HEK293T (cell line): ENCODE results near the gene NSUN5.
"Not testable (repeated sequence)": the region's sequence is repeated elsewhere in the genome, so short reads cannot be mapped to it uniquely, and the experiment has no call there.

ENCODE experiments used
- CTCF ChIA-PET: fragments of 350-600 bp; formaldehyde crosslinking; extraction: SDS; loops from one replicate; lab custom pipeline; 2021; ENCODE audit warnings: antibody characterized with exemption, inconsistent platforms; lab: Yijun Ruan, JAX
- POLR2A ChIA-PET: fragments of 350-600 bp; formaldehyde crosslinking; extraction: SDS; loops from one replicate; lab custom pipeline; 2020; ENCODE audit warnings: antibody characterized with exemption, inconsistent platforms; lab: Yijun Ruan, JAX
- DNase-seq: peaks from one replicate; pipeline ENCODE4 v3.0.0; 2012; ENCODE audit warnings: mixed read lengths; ENCODE audit errors: extremely low spot score
- ARNT ChIP-seq: fragments of 450-650 bp; IDR thresholded peaks from 2 replicates; pipeline ENCODE4 v1.6.1; 2017; ENCODE audit warnings: mild to moderate bottlenecking
- BHLHE40 ChIP-seq: fragments of 450-650 bp; IDR thresholded peaks from 2 replicates; pipeline ENCODE4 v1.6.1; 2016; ENCODE audit warnings: mild to moderate bottlenecking, moderate library complexity, borderline replicate concordance
- CTBP1 ChIP-seq: fragments of 450-650 bp; IDR thresholded peaks from 2 replicates; pipeline ENCODE4 v1.6.1; 2016; ENCODE audit warnings: borderline replicate concordance
- ELF4 ChIP-seq: fragments of 450-650 bp; IDR thresholded peaks from 2 replicates; pipeline ENCODE4 v1.6.1; 2017; ENCODE audit warnings: antibody characterized with exemption
- FOXA1 ChIP-seq: fragments of 450-650 bp; IDR thresholded peaks from 2 replicates; pipeline ENCODE4 v1.6.1; 2016; ENCODE audit warnings: mild to moderate bottlenecking
- FOXK2 ChIP-seq: fragments of 450-650 bp; IDR thresholded peaks from 2 replicates; pipeline ENCODE4 v1.6.1; 2016; ENCODE audit warnings: mild to moderate bottlenecking
- FOXM1 ChIP-seq: fragments of 450-650 bp; IDR thresholded peaks from 2 replicates; pipeline ENCODE4 v1.6.1; 2017; ENCODE audit warnings: mild to moderate bottlenecking, borderline replicate concordance
- HDGF ChIP-seq: fragments of 450-650 bp; IDR thresholded peaks from 2 replicates; pipeline ENCODE4 v1.6.1; 2017; ENCODE audit warnings: antibody characterized with exemption, borderline replicate concordance
- L3MBTL2 ChIP-seq: fragments of 450-650 bp; conservative IDR thresholded peaks from 2 replicates; pipeline ENCODE4 v1.6.1; 2016; ENCODE audit warnings: mild to moderate bottlenecking
- LEF1 ChIP-seq: fragments of 450-650 bp; IDR thresholded peaks from 2 replicates; pipeline ENCODE4 v1.6.1; 2017; ENCODE audit warnings: mild to moderate bottlenecking, borderline replicate concordance
- NFRKB ChIP-seq: fragments of 450-650 bp; IDR thresholded peaks from 2 replicates; pipeline ENCODE4 v1.6.1; 2016; ENCODE audit warnings: mild to moderate bottlenecking, moderate library complexity
- PKNOX1 ChIP-seq: fragments of 450-650 bp; IDR thresholded peaks from 2 replicates; pipeline ENCODE4 v1.6.1; 2016
- SP1 ChIP-seq: fragments of 450-650 bp; IDR thresholded peaks from 2 replicates; pipeline ENCODE4 v1.6.1; 2017
- SUZ12 ChIP-seq: fragments of 450-650 bp; IDR thresholded peaks from 2 replicates; pipeline ENCODE4 v1.6.1; 2016; ENCODE audit warnings: mild to moderate bottlenecking
- TARDBP ChIP-seq: fragments of 450-650 bp; IDR thresholded peaks from 2 replicates; pipeline ENCODE4 v1.6.1; 2016
- ZNF384 ChIP-seq: fragments of 450-650 bp; IDR thresholded peaks from 2 replicates; pipeline ENCODE4 v1.6.1; 2016

Gene NSUN5

GRCh38 chr7:73319541-73319940, 10.9 kb upstream of the NSUN5 start:
- DNase-seq, CTCF ChIA-PET, POLR2A ChIA-PET: not testable (repeated sequence)

- POLR2A ChIA-PET, CTCF ChIA-PET, DNase-seq: not testable (repeated sequence)
These were observed 10.1 kb upstream of the NSUN5 start for GRCh38 chr7:73318656-73319204.

GRCh38 chr7:73316521-73316920, 7.9 kb upstream of the NSUN5 start:
- TF ChIP-seq TARDBP (no peak), SP1 (no peak), L3MBTL2 (no peak), ZNF384 (no peak), FOXA1 (no peak), HDGF (no peak)
- CTCF ChIA-PET, result no interaction called here
- DNase-seq, result no peak
- POLR2A ChIA-PET, result no interaction called here

GRCh38 chr7:73314271-73314670, 5.6 kb upstream of the NSUN5 start:
- no peak for DNase-seq
- ChIA-PET POLR2A (no interaction called here), CTCF (interaction anchor here (0.6 kb wide), 1 partner anchor 739 kb away, joined by 3 read pairs; no protein-coding TSS in a partner anchor)
- TF ChIP-seq CTBP1 (no peak), BHLHE40 (no peak), ARNT (no peak), FOXK2 (no peak), SP1 (no peak), FOXA1 (no peak), TARDBP (no peak), NFRKB (no peak), PKNOX1 (no peak), L3MBTL2 (no peak), SUZ12 (no peak), LEF1 (no peak), ELF4 (no peak), FOXM1 (no peak), ZNF384 (no peak), HDGF (no peak)

- no peak for TF ChIP-seq SUZ12
- TF ChIP-seq LEF1, result no peak
- no peak for TF ChIP-seq L3MBTL2
- no peak for TF ChIP-seq FOXA1
- no peak for TF ChIP-seq BHLHE40
- no peak for TF ChIP-seq PKNOX1
- no peak for TF ChIP-seq ELF4
- TF ChIP-seq ARNT, result no peak
- no peak for TF ChIP-seq TARDBP
- TF ChIP-seq FOXK2, result no peak
- CTCF ChIA-PET, result interaction anchor here (0.6 kb wide), 1 partner anchor 550 kb away, joined by 3 read pairs; no protein-coding TSS in a partner anchor
- no peak for DNase-seq
- POLR2A ChIA-PET, result no interaction called here
These were observed 4.9 kb upstream of the NSUN5 start for GRCh38 chr7:73313521-73313906.

- CTCF ChIA-PET, result no interaction called here
- TF ChIP-seq FOXA1 (no peak), ELF4 (no peak), BHLHE40 (no peak), PKNOX1 (no peak), L3MBTL2 (no peak), CTBP1 (no peak), FOXK2 (no peak), FOXM1 (no peak), TARDBP (no peak), NFRKB (no peak), ARNT (no peak), HDGF (no peak), ZNF384 (no peak), SP1 (no peak), SUZ12 (no peak)
- DNase-seq, result no peak
- POLR2A ChIA-PET, result no interaction called here
These were observed 4.3 kb upstream of the NSUN5 start for GRCh38 chr7:73312831-73313520.

- POLR2A ChIA-PET, DNase-seq, CTCF ChIA-PET: not testable (repeated sequence)
These were observed 2.8 kb upstream of the NSUN5 start for GRCh38 chr7:73311421-73311820.
